Stimulated activated effector memory CD8-positive, alpha-beta T cell treated with anti-CD3 and anti-CD28 coated beads, Interleukin-12 subunit alpha, Interleukin-12 subunit beta, amount 100 ng/mL, for 72 hours (primary cell): ENCODE data around the gene DMRTC2.
A peak's percentile ranks its signal among the peaks of the same experiment; 100 is the strongest.

Source experiments
- ATAC-seq: fragments of 150-1000 bp; cut with Tn5 transposase; 2 replicates; pipeline ENCODE4 v1.10.0; 2021
- DNase-seq, 2 donors: peaks; one replicate each; pipeline ENCODE4 v3.0.0; 2021 to 2022; ENCODE audit warnings: low spot score in 2 of 2
- H3K27ac Mint-ChIP-seq: one replicate; pipeline ENCODE4 v1.8.0; 2022; ENCODE audit warnings: mild to moderate bottlenecking, mixed read lengths
- H3K36me3 Mint-ChIP-seq: one replicate; pipeline ENCODE4 v1.8.0; 2022; ENCODE audit warnings: mild to moderate bottlenecking, mixed read lengths
- H3K4me1 Mint-ChIP-seq: one replicate; pipeline ENCODE4 v1.8.0; 2022; ENCODE audit warnings: mixed read lengths
- H3K4me3 Mint-ChIP-seq: one replicate; pipeline ENCODE4 v1.8.0; 2022; ENCODE audit warnings: mild to moderate bottlenecking, mixed read lengths
- H3K9me3 Mint-ChIP-seq: one replicate; pipeline ENCODE4 v1.8.0; 2022; ENCODE audit warnings: mixed read lengths

DMRTC2 gene

GRCh38 chr19:41886761-41887710 is 42.2 kb downstream of the DMRTC2 start:
- peak; percentile 62 for ATAC-seq
- peak; percentile 45 to 82 for DNase-seq
- H3K27ac Mint-ChIP-seq = peak overlapping the region; percentile 96
- H3K36me3 Mint-ChIP-seq = peaks cover 95% of the 10 kb centered on the region
- H3K4me1 Mint-ChIP-seq = peaks cover 72% of the 10 kb centered on the region
- H3K9me3 Mint-ChIP-seq = no peaks in the 10 kb centered on the region
- H3K4me3 Mint-ChIP-seq = peak overlapping the region; percentile 90

GRCh38 chr19:41887711-41888382 is 43.0 kb downstream of the DMRTC2 start:
- H3K4me3 Mint-ChIP-seq = peak overlapping the region; percentile 90
- H3K36me3 Mint-ChIP-seq = peaks cover 95% of the 10 kb centered on the region
- H3K4me1 Mint-ChIP-seq = peaks cover 72% of the 10 kb centered on the region
- H3K27ac Mint-ChIP-seq = peak overlapping the region; percentile 96
- H3K9me3 Mint-ChIP-seq = no peaks in the 10 kb centered on the region
- peak; percentile 66 to 89 for DNase-seq
- peak; percentile 74 for ATAC-seq

GRCh38 chr19:41888926-41889325 is 44.1 kb downstream of the DMRTC2 start:
- ATAC-seq (no peak), DNase-seq (no peak)
- no peaks in the 10 kb centered on the region for H3K9me3 Mint-ChIP-seq
- H3K4me3 Mint-ChIP-seq = peak overlapping the region; percentile 90
- peaks cover 79% of the 10 kb centered on the region for H3K4me1 Mint-ChIP-seq
- peak overlapping the region; percentile 96 for H3K27ac Mint-ChIP-seq
- peaks cover 96% of the 10 kb centered on the region for H3K36me3 Mint-ChIP-seq

GRCh38 chr19:41889896-41890295 is 45.1 kb downstream of the DMRTC2 start:
- H3K27ac Mint-ChIP-seq = peak overlapping the region; percentile 96
- no peaks in the 10 kb centered on the region for H3K9me3 Mint-ChIP-seq
- H3K4me1 Mint-ChIP-seq = peaks cover 82% of the 10 kb centered on the region
- DNase-seq (no peak), ATAC-seq (no peak)
- peak overlapping the region; percentile 90 for H3K4me3 Mint-ChIP-seq
- H3K36me3 Mint-ChIP-seq = peaks cover 96% of the 10 kb centered on the region

- ATAC-seq = no peak
These were observed 46.1 kb downstream of the DMRTC2 start for GRCh38 chr19:41890936-41891335.

GRCh38 chr19:41892173-41892902 is 47.5 kb downstream of the DMRTC2 start:
- Mint-ChIP-seq H3K36me3 (peaks cover 95% of the 10 kb centered on the region), H3K9me3 (no peaks in the 10 kb centered on the region), H3K27ac (peak overlapping the region; percentile 89), H3K4me1 (peaks cover 77% of the 10 kb centered on the region), H3K4me3 (no peak overlapping the region)
- DNase-seq (no peak), ATAC-seq (no peak)

More at GRCh38 chr19:41890936-41891335, 46.1 kb downstream of the DMRTC2 start:
- no peak for DNase-seq
- H3K4me3 Mint-ChIP-seq = no peak overlapping the region
- H3K27ac Mint-ChIP-seq = peak overlapping the region; percentile 89
- H3K9me3 Mint-ChIP-seq = no peaks in the 10 kb centered on the region
- H3K36me3 Mint-ChIP-seq = peaks cover 96% of the 10 kb centered on the region
- peaks cover 81% of the 10 kb centered on the region for H3K4me1 Mint-ChIP-seq

GRCh38 chr19:41893899-41894298 is 49.1 kb downstream of the DMRTC2 start:
- DNase-seq (no peak), ATAC-seq (peak; percentile 49)
- peaks cover 72% of the 10 kb centered on the region for H3K4me1 Mint-ChIP-seq
- no peak overlapping the region for H3K4me3 Mint-ChIP-seq
- peak overlapping the region; percentile 92 for H3K27ac Mint-ChIP-seq
- peaks cover 95% of the 10 kb centered on the region for H3K36me3 Mint-ChIP-seq
- H3K9me3 Mint-ChIP-seq = no peaks in the 10 kb centered on the region

GRCh38 chr19:41894350-41894749 is 49.5 kb downstream of the DMRTC2 start:
- Mint-ChIP-seq H3K9me3 (no peaks in the 10 kb centered on the region), H3K36me3 (peaks cover 95% of the 10 kb centered on the region), H3K4me1 (peaks cover 68% of the 10 kb centered on the region), H3K27ac (peak overlapping the region; percentile 92), H3K4me3 (no peak overlapping the region)
- no peak for DNase-seq
- ATAC-seq = no peak

- Mint-ChIP-seq H3K27ac (peak overlapping the region; percentile 92), H3K36me3 (peaks cover 95% of the 10 kb centered on the region), H3K4me1 (peaks cover 59% of the 10 kb centered on the region), H3K4me3 (no peak overlapping the region), H3K9me3 (no peaks in the 10 kb centered on the region)
- ATAC-seq (peak; percentile 64), DNase-seq (no peak)
These were observed 51.1 kb downstream of the DMRTC2 start for GRCh38 chr19:41895745-41896580.

- Mint-ChIP-seq H3K27ac (peak overlapping the region; percentile 92), H3K4me1 (peaks cover 56% of the 10 kb centered on the region), H3K4me3 (no peak overlapping the region), H3K36me3 (peaks cover 95% of the 10 kb centered on the region), H3K9me3 (no peaks in the 10 kb centered on the region)
- DNase-seq (no peak), ATAC-seq (no peak)
These were observed 51.7 kb downstream of the DMRTC2 start for GRCh38 chr19:41896581-41896942.

- Mint-ChIP-seq H3K27ac (peak overlapping the region; percentile 92), H3K4me3 (no peak overlapping the region), H3K4me1 (peaks cover 51% of the 10 kb centered on the region), H3K36me3 (peaks cover 95% of the 10 kb centered on the region), H3K9me3 (no peaks in the 10 kb centered on the region)
- DNase-seq = no peak
- ATAC-seq = no peak
These were observed 52.3 kb downstream of the DMRTC2 start for GRCh38 chr19:41897181-41897580.

GRCh38 chr19:41897820-41898219 is 53.0 kb downstream of the DMRTC2 start:
- peak overlapping the region; percentile 92 for H3K27ac Mint-ChIP-seq
- no peak overlapping the region for H3K4me3 Mint-ChIP-seq
- ATAC-seq = no peak
- no peak for DNase-seq
- H3K9me3 Mint-ChIP-seq = no peaks in the 10 kb centered on the region
- H3K4me1 Mint-ChIP-seq = peaks cover 44% of the 10 kb centered on the region
- H3K36me3 Mint-ChIP-seq = peaks cover 95% of the 10 kb centered on the region

GRCh38 chr19:41898235-41898634 is 53.4 kb downstream of the DMRTC2 start:
- DNase-seq (no peak), ATAC-seq (no peak)
- peaks cover 95% of the 10 kb centered on the region for H3K36me3 Mint-ChIP-seq
- H3K4me1 Mint-ChIP-seq = peaks cover 40% of the 10 kb centered on the region
- no peaks in the 10 kb centered on the region for H3K9me3 Mint-ChIP-seq
- H3K27ac Mint-ChIP-seq = peak overlapping the region; percentile 92
- H3K4me3 Mint-ChIP-seq = no peak overlapping the region
